Activated CD4-positive, CD25-positive, alpha-beta regulatory T cell treated with anti-CD3 and anti-CD28 coated beads, Interleukin-2, amount 50 U/mL, for 16 hours (primary cell): ENCODE measurements around the gene PGA5.

Source experiments
- DNase-seq: peaks from one replicate; pipeline ENCODE4 v3.0.0-alpha.2; 2020; ENCODE audit warnings: low read depth, low spot score

The PGA5 gene

GRCh38 chr11:61293867-61294716, 53.1 kb downstream of the PGA5 start:
- DNase-seq = no peak

GRCh38 chr11:61294717-61295595, 54.0 kb downstream of the PGA5 start, which contains the start of gene VWCE:
TSS of gene VWCE (minus strand) at chr11:61295316. CDS start at chr11:61295037, 279 bp downstream.
- peak; percentile 23 for DNase-seq

GRCh38 chr11:61295596-61295926, 54.6 kb downstream of the PGA5 start:
- no peak for DNase-seq

- no peak for DNase-seq
Measured at GRCh38 chr11:61297341-61297740, 56.4 kb downstream of the PGA5 start.

- DNase-seq = no peak
Measured at GRCh38 chr11:61297746-61298145, 56.8 kb downstream of the PGA5 start.

GRCh38 chr11:61298663-61299244, 57.8 kb downstream of the PGA5 start:
- DNase-seq = no peak
